ENCODE measurements around the gene CAB39. TPM values are rescaled to one million over a fixed set of nuclear protein-coding genes. Genes with fewer than 3 reads are reported as not detected.

CAB39 gene
- polyA plus RNA-seq, 1 experiment = 23.6 TPM

GRCh38 chr2:230828272-230828961, 115.8 kb downstream of the CAB39 start:
- TF ChIP-seq CTCF (IDR thresholded peaks at IDR 0.05; ENCODE audit: insufficient read depth, low read depth, low read length) = no peak
- POLR2A ChIA-PET = no interaction called here
- Histone ChIP-seq H3K27me3 (ENCODE audit: control insufficient read depth, insufficient read depth, low read length) (peaks cover 9% of the 10 kb centered on the region), H3K36me3 (ENCODE audit: control insufficient read depth, insufficient read depth, low read length) (no peaks in the 10 kb centered on the region), H3K4me3 (ENCODE audit: low read depth, low read length) (peak overlapping the region; percentile 13; the same call in 1 of the 2 replicates)
- no peak for DNase-seq (ENCODE audit: low read depth)
- CTCF ChIA-PET = interaction anchor here (1.2 kb wide), 1 partner anchor 159 kb away, joined by 7 read pairs; no protein-coding TSS in a partner anchor

- ChIA-PET POLR2A (no interaction called here), CTCF (no interaction called here)
- H3K27me3 ChIP-seq (ENCODE audit: control insufficient read depth, insufficient read depth, low read length) = peaks cover 9% of the 10 kb centered on the region
- H3K36me3 ChIP-seq (ENCODE audit: control insufficient read depth, insufficient read depth, low read length) = no peaks in the 10 kb centered on the region
- H3K4me3 ChIP-seq (ENCODE audit: low read depth, low read length) = no peak overlapping the region
- no peak for TF ChIP-seq CTCF (IDR thresholded peaks at IDR 0.05; ENCODE audit: insufficient read depth, low read depth, low read length)
- DNase-seq (ENCODE audit: low read depth) = no peak
Observed at GRCh38 chr2:230829293-230829692, 116.7 kb downstream of the CAB39 start.

- CTCF ChIA-PET = interaction anchor here (1.1 kb wide), 2 partner anchors 11 to 158 kb away, joined by 3 read pairs; no protein-coding TSS in a partner anchor
- no peak overlapping the region for H3K4me3 ChIP-seq (ENCODE audit: low read depth, low read length)
Observed at GRCh38 chr2:230829959-230830358, 117.3 kb downstream of the CAB39 start.

GRCh38 chr2:230830428-230830827, 117.8 kb downstream of the CAB39 start:
- no peak for DNase-seq (ENCODE audit: low read depth)
- Histone ChIP-seq H3K27me3 (ENCODE audit: control insufficient read depth, insufficient read depth, low read length) (peaks cover 9% of the 10 kb centered on the region), H3K36me3 (ENCODE audit: control insufficient read depth, insufficient read depth, low read length) (no peaks in the 10 kb centered on the region), H3K4me3 (ENCODE audit: low read depth, low read length) (no peak overlapping the region)
- no peak for TF ChIP-seq CTCF (IDR thresholded peaks at IDR 0.05; ENCODE audit: insufficient read depth, low read depth, low read length)
- POLR2A ChIA-PET = no interaction called here
- CTCF ChIA-PET = interaction anchor here (1.1 to 2.0 kb wide), 6 partner anchors 10 to 157 kb away, joined by 3 to 10 read pairs (median 3); no protein-coding TSS in a partner anchor

More at GRCh38 chr2:230829959-230830358, 117.3 kb downstream of the CAB39 start:
- Histone ChIP-seq H3K27me3 (ENCODE audit: control insufficient read depth, insufficient read depth, low read length) (peaks cover 9% of the 10 kb centered on the region), H3K36me3 (ENCODE audit: control insufficient read depth, insufficient read depth, low read length) (no peaks in the 10 kb centered on the region)
- POLR2A ChIA-PET = no interaction called here
- no peak for TF ChIP-seq CTCF (IDR thresholded peaks at IDR 0.05; ENCODE audit: insufficient read depth, low read depth, low read length)
- DNase-seq (ENCODE audit: low read depth) = no peak

GRCh38 chr2:230840301-230840700, 127.7 kb downstream of the CAB39 start:
- H3K36me3 ChIP-seq (ENCODE audit: control insufficient read depth, insufficient read depth, low read length) = no peaks in the 10 kb centered on the region
- DNase-seq (ENCODE audit: low read depth) = no peak
- TF ChIP-seq CTCF (IDR thresholded peaks at IDR 0.05; ENCODE audit: insufficient read depth, low read depth, low read length) = no peak
- peaks cover 6% of the 10 kb centered on the region for H3K27me3 ChIP-seq (ENCODE audit: control insufficient read depth, insufficient read depth, low read length)
- H3K4me3 ChIP-seq (ENCODE audit: low read depth, low read length) = no peak overlapping the region
- ChIA-PET POLR2A (no interaction called here), CTCF (interaction anchor here (0.7 to 4.0 kb wide), 5 partner anchors 9 to 148 kb away, joined by 3 to 15 read pairs (median 7); no protein-coding TSS in a partner anchor)
